ENCODE data around the gene MORN3. TPM values are rescaled to one million over a fixed set of nuclear protein-coding genes. Genes with fewer than 3 reads are reported as not detected.

MORN3 gene
- total and polyA plus RNA-seq, 11 donors = 0.07 to 0.27 (median 0.18) TPM; not detected in 4

- DNase-seq = peak; percentile 88 to 95 (median 90)
- intact Hi-C loops (cut with DNase I) = loop anchor here in 5 of 10 donors (5.0 to 10.0 kb wide), 4 partner anchors 40 to 175 kb away; partner anchors contain the start of gene PSMD9 (in 2 of the 5)
- Histone ChIP-seq H3K36me3 (no peaks in the 10 kb centered on the region), H3K4me3 (peak within 1 kb of the TSS; percentile 65 to 99 (median 96)), H3K4me1 (peaks cover 0 to 29% (median 21%) of the 10 kb centered on the region in 12 donors), H3K27me3 (no peaks in the 10 kb centered on the region), H3K9me3 (no peaks in the 10 kb centered on the region), H3K27ac (peak within 1 kb of the TSS; percentile 83 to 97 (median 94))
- no peak for TF ChIP-seq CTCF (IDR thresholded peaks at IDR 0.05)
- TF ChIP-seq POLR2A (IDR thresholded peaks at IDR 0.05) = peak; percentile 71 to 86
- 0% methylated on average over 8 to 74 of the region's 74 CpGs for WGBS, 4 donors
- ATAC-seq = peak; percentile 87 to 96 (median 94)
Observed at GRCh38 chr12:121712461-121713256, 43.2 kb upstream of the MORN3 start, which contains the start of gene TMEM120B. Gene TMEM120B, plus strand, starts transcription at chr12:121712752. Its CDS starts 144 bp downstream, at chr12:121712896.

- intact Hi-C loops (cut with DNase I) = loop anchor here in 5 of 10 donors (5.0 to 10.0 kb wide), 4 partner anchors 40 to 175 kb away; partner anchors contain the start of gene PSMD9 (in 2 of the 5)
- TF ChIP-seq POLR2A (IDR thresholded peaks at IDR 0.05) = no peak
- no peak for TF ChIP-seq CTCF (IDR thresholded peaks at IDR 0.05)
Observed at GRCh38 chr12:121712190-121712460, 42.7 kb upstream of the MORN3 start.

GRCh38 chr12:121711361-121712189, 42.1 kb upstream of the MORN3 start:
- peaks cover 0 to 29% (median 21%) of the 10 kb centered on the region in 12 donors for H3K4me1 ChIP-seq
- H3K27ac ChIP-seq = peak overlapping the region; percentile 83 to 97 (median 94)
- no peaks in the 10 kb centered on the region for H3K9me3 ChIP-seq
- DNase-seq (no peak), ATAC-seq (peak in 1 of 4 donors; percentile 23)
- intact Hi-C loops (cut with DNase I) = loop anchor here in 5 of 10 donors (5.0 to 10.0 kb wide), 4 partner anchors 41 to 176 kb away; partner anchors contain the start of gene PSMD9 (in 2 of the 5)
- H3K4me3 ChIP-seq = peak overlapping the region; percentile 65 to 99 (median 96)
- TF ChIP-seq CTCF (IDR thresholded peaks at IDR 0.05) = no peak
- no peak for TF ChIP-seq POLR2A (IDR thresholded peaks at IDR 0.05)
- no peaks in the 10 kb centered on the region for H3K36me3 ChIP-seq
- 55 to 60% (median 58%) methylated on average over 24 of the region's 24 CpGs for WGBS, 4 donors
- no peaks in the 10 kb centered on the region for H3K27me3 ChIP-seq

More at GRCh38 chr12:121712190-121712460, 42.7 kb upstream of the MORN3 start:
- Histone ChIP-seq H3K9me3 (no peaks in the 10 kb centered on the region), H3K4me3 (peak overlapping the region; percentile 65 to 99 (median 96)), H3K36me3 (no peaks in the 10 kb centered on the region), H3K4me1 (peaks cover 0 to 29% (median 21%) of the 10 kb centered on the region in 12 donors), H3K27ac (peak overlapping the region; percentile 83 to 97 (median 94)), H3K27me3 (no peaks in the 10 kb centered on the region)
- 0 to 1% (median 0%) methylated on average over 16 of the region's 16 CpGs for WGBS, 4 donors
- DNase-seq (peak; percentile 61 to 73 (median 66)), ATAC-seq (peak; percentile 64 to 88 (median 78))

Data from heart left ventricle (tissue), 16 donors.